HG02571 (cell line): ENCODE data around the gene RBM42.
A peak's percentile ranks its signal among the peaks of the same experiment; 100 is the strongest.

ENCODE experiments used
- ATAC-seq: cut with Tn5 transposase; IDR thresholded peaks from one replicate; pipeline ENCODE4 v1.9.1; 2021; ENCODE audit warnings: mild to moderate bottlenecking, moderate library complexity; ENCODE audit not compliant: unreplicated experiment

Gene RBM42

GRCh38 chr19:35620001-35620400 lies 8.8 kb upstream of the RBM42 start:
- ATAC-seq, result no peak

- ATAC-seq, result no peak
Measured at GRCh38 chr19:35621708-35622107, 7.1 kb upstream of the RBM42 start.

- no peak for ATAC-seq
Measured at GRCh38 chr19:35622750-35623149, 6.1 kb upstream of the RBM42 start.

- no peak for ATAC-seq
Measured at GRCh38 chr19:35623327-35624010, 5.4 kb upstream of the RBM42 start.

- ATAC-seq, result no peak
Measured at GRCh38 chr19:35628264-35628564, 622 bp upstream of the RBM42 start.

GRCh38 chr19:35629332-35629633 lies 447 bp downstream of the RBM42 start:
- ATAC-seq, result peak; percentile 6

- no peak for ATAC-seq
Measured at GRCh38 chr19:35633727-35634440, 5.0 kb downstream of the RBM42 start.

- ATAC-seq, result no peak
Measured at GRCh38 chr19:35636651-35637050, 7.8 kb downstream of the RBM42 start.

GRCh38 chr19:35637165-35637564 lies 8.3 kb downstream of the RBM42 start:
- no peak for ATAC-seq

- no peak for ATAC-seq
Measured at GRCh38 chr19:35639321-35639639, 10.4 kb downstream of the RBM42 start.

- ATAC-seq, result no peak
Measured at GRCh38 chr19:35639863-35640262, 11.0 kb downstream of the RBM42 start.

- ATAC-seq, result no peak
Measured at GRCh38 chr19:35641515-35642151, 12.8 kb downstream of the RBM42 start, which contains the start of gene ETV2. Gene ETV2, plus strand, starts transcription at chr19:35641745. Its CDS starts 716 bp downstream, at chr19:35642461.

- no peak for ATAC-seq
Measured at GRCh38 chr19:35642312-35642711, 13.5 kb downstream of the RBM42 start.

- ATAC-seq, result no peak
Measured at GRCh38 chr19:35642798-35643254, 14.0 kb downstream of the RBM42 start.

- peak; percentile 38 for ATAC-seq
Measured at GRCh38 chr19:35643255-35644205, 14.7 kb downstream of the RBM42 start.

- peak; percentile 61 for ATAC-seq
Measured at GRCh38 chr19:35644206-35644986, 15.6 kb downstream of the RBM42 start.

GRCh38 chr19:35644987-35645679 lies 16.3 kb downstream of the RBM42 start:
- ATAC-seq, result no peak

GRCh38 chr19:35645680-35646511 lies 17.1 kb downstream of the RBM42 start:
- no peak for ATAC-seq
